Measurements from ENCODE around the gene MAFF.
A peak's percentile ranks its signal among the peaks of the same experiment; 100 is the strongest.
"Not testable (repeated sequence)": the region's sequence is repeated elsewhere in the genome, so short reads cannot be mapped to it uniquely, and the experiment has no call there.

The MAFF gene

DNA sequence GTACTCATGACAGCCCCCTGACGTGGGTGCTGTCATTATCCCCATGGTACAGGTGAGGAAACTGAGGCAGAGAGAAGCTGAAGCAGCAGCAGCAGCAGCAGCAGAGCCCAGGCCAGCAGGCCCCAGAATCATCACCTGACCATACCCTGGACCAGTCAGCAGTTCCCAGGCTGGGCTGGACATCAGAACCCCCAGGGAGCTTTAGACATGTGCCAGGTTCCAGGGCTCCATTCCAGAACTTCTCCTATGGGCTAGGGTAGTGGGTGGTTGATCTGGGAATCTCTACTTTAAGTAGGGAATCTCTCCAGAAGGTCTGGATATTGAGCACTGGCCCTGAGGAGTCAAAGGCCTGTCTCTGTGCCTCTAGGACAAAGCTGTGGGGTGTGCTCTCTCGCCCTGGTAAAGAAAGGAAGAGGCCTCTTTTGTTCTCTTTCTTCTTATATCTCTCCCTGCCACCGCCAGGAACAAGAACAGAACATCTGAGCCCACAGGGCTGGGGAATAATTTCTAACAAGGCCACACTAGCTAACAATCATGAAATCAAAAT, 26.6 kb downstream of the MAFF start:
- DNase-seq, result no peak

DNA sequence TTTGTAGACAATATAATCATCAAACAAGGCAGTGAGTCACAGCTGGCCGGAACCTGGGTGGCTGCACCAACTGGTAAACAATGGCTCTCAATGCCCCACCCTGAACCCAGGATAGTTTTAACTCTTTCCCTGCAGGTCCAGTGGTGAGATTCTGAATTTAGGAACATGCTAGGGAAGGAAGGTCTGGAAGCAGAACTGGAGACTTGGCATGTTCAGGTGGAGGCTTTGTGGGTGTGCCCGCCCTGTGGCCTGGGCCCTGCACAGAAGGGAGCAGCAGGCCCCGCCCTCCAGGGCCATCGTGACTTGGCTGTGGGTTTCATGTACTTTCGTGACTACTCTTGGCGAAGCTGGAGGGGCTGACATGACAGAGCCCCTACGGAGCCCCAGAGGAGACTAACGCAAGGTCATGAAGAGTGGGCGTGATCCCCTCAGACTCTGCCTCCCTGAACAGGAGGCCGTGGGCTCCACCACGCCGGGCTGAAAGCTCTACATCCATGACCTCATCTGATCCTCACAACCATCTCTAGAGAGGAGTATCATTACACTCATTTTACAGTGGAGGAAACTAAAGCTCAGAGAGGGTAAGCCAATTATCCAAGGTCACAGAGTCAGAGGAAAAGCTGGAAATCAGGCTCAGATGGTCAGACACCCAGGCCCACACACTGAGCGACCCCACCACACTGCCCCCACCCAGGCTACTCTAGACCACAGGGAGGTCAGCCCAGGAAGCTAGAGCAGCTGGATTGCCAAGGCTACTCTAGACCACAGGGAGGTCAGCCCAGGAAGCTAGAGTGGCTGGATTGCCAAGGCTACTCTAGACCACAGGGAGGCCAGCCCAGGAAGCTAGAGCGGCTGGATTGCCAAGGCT, 27.3 kb downstream of the MAFF start:
- DNase-seq, result peak; percentile 19

DNA sequence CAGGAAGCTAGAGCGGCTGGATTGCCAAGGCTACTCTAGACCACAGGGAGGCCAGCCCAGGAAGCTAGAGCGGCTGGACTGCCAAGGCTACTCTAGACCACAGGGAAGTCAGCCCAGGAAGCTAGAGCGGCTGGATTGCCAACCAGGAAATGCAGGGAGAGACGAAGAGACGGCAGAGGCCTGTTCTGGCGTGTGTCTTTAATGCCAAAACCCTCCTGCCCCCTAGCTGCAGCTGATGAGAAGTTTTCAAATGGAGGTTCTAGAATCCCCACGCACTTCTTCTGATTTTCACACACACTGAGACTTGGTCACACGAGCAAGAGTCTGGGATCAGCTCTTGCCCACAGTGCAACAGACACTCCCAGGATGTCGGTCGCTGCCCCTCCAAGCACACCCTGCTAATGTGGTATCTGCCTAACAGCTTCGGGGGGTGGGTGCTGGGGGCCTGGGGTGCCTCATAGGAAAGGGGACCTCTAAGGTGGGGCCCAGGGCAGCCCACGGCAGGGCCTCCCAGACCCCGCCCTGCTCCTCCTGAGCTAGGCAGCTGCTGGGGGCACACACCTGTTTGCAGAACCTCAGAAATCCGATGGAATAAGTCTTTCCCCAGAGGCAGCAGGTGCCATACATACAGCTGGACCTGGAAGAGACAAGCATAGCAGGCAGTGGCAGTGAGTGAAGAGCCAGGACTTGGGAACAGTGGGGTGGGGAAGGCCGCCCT, 28.5 kb downstream of the MAFF start:
- peak; percentile 75 for DNase-seq

DNA sequence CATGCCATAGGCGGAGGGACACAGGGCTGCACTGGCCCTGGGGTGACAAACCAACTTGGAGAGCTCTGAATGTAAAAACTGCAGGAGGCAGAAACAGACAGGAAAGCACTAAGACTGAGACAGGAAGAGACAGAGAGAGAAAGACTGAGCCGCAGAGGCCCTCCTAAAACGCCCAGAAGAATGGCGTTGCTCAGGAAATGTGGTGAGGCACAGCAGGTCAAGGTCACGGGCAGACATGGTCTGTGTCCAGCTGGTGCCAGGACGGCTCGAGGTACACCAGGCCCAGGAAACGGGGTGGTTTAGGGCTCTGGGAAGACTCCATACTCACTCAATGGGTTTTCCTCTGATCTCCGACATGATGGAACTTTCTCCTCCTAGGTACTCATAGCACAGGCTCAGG, 29.1 kb downstream of the MAFF start:
- no peak for DNase-seq

DNA sequence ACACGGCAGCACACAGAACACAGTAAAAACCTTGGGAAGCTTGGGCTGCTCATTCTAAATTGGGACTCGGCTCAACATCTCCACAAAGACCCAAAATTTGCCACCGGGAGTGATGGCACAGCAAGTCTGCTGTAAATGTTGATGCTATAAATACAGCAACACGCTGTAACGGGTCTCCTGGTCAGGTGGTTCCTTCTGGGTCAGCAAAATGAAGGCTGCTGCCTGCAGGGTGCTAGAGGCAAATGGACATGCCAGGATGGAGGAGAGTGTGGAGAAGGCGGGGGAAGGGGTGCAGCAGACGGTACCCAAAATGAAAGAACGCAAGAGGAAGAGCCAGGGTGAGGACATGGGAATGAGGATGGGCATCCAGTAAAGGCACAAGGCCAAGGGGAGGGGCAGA, 30.4 kb downstream of the MAFF start:
- DNase-seq, result no peak

DNA sequence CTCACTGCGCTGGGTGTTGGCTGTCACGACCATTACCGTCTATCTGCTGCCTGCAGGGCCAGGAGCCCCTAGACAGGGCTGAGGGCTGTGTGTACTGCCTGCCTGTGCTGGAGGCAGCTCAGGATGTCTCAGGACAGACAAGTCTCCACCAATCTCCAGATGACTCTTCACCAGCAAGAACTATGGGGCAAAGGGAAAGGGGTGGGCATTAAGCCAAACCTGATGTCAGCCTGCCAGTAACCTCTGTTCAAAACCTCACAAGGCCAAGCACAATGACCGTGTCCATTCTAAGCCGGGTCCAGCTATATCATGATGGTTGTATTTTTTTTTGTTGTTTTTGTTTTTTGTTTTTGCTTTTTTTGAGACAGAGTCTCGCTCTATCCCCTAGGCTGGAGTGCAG, 31.6 kb downstream of the MAFF start:
- no peak for DNase-seq

DNA sequence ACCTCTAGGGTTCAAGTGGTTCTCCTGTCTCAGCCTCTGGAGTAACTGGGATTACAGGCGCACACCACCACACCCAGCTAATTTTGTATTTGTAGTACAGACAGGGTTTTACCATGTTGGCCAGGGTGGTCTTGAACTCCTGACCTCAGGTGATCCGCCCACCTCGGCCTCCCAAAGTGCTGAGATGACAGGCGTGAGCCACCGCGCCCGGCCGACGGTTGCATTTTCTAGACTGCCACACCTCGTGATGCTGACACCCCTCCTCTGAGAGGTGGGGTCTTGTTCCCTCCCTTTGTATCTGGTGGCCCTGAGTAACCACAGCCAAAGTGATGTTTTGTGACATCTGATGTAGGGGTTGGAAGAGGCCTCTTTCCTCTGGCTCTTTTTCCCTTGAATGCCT, 32.1 kb downstream of the MAFF start:
- not testable (repeated sequence) for DNase-seq

DNA sequence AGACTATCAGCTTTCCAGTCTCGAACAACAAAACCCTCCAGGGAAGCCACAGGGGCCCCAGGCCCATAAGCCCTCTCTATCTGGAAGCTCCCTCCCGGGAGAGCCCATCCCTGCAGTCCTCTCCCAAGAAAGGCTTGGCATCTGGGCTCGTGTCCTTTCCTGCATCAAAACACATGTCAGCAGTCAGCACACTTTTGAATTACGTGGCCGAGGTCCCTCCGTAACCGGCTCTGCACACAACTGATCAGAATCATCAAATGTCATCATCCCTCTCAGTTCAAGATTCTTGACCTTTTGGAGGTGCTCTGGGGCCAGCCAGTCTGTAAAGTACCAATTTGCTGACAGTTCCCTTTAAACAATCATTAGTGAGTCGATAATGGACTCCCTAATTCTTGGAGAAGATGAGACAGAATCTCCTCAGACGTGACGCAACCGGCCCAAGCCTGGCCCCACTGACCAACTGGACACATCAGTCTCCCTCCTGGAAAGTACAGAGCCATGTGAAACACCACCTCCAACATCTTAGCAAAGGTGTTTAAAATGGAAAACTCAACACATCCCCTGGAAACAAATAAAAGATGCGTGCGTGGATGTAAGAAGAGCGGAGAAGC, 33.6 kb downstream of the MAFF start:
- no peak for DNase-seq

DNA sequence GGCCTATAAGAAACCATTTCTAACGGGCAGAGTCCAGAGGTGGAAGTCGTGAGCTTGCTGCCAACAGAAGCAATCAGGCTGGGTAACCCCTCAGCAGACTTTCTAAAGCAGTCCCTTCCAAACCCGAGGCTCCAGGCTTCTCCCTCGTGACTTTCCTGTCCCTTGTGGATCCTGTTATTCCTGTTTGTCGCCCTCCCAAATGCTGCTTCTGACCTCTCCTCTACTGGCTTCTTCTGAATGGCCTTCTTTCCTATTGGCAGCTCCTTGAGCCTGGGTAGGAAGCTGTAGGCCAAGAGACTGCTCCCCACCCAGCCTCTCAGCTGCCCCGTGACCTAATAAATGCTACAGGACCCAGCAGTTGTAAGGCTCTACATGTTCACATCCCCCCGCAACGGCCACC, 35.0 kb downstream of the MAFF start:
- DNase-seq, result no peak

DNA sequence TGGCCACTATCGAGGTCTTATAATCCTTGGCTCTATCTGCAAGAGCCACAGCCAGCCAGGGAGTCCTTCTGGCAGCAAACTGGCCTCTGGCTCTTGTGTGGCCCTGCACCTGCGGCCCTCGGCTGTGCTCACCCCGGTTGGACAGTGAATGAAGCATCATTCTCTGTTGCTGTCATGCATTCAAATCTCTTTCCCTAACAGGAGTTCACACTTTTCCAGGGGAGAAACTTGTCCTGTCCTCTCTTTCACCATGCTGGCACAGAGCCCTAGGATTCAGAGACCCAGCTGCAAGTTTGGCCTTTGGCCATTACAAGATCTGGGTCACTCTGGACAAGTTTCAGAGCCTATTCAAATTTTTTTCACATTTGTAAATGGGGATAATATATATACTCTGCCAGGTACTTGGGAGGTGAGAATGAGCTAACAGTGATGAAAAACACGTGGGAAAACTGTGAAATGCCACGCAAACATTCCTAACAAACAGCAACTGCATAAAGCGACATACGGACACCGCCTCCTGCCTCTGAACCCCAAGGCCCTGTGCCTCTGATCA, 36.8 kb downstream of the MAFF start:
- no peak for DNase-seq

DNA sequence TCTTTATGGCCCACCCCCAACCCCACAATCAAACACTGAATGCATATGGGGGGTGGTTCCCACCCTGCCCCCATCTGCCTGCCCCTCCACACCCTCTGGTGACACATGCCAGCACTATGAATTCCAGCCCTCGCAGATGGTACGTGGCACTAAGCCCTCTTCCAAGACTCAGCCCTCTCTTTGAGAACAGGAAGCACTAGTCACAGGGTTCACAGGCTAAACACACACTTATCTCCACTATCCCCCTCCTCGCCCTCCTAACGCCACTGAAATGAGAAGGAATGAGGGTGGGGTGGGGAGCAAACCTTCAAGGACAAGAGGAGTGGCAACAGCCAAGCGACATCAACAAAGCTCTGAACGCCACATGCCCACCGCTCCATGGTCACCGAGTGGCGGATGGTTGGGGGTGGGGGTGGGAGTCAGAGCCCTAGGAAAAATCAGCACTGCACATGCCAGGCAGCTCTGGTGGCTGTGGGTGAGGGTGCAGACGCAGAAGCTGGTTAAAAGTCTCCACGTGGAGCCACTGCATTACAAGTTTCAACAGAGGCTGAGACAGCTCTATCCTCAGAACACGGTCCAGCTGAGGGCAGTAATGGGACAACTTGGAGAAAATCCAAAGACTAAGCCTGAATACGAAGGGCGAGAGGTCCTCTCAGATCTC, 37.4 kb downstream of the MAFF start:
- DNase-seq, result no peak

DNA sequence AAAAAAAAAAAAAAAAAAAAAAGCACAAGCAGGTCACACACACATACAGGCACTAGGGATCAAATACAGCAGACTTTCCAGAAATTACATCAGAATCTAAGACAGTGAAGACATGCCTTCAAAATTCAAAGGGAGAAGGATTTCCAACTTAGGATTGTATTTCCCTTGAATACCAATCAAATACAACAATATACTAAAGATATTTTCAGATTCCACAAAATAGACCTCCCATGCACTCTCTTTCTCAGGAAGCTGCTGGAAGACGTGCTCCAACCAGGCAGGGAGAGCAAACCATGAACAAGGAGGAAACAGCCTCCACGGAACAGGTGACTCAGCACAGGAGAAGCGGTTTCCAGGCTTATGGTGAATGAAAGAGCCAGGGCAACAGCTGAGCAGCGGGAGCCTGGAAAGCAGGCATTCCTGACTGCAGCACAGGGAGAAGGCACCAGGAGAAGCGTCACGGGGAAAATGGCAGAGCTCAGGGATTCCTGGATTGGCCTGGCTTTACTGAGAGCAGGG, 39.0 kb downstream of the MAFF start:
- DNase-seq, result peak; percentile 73

DNA sequence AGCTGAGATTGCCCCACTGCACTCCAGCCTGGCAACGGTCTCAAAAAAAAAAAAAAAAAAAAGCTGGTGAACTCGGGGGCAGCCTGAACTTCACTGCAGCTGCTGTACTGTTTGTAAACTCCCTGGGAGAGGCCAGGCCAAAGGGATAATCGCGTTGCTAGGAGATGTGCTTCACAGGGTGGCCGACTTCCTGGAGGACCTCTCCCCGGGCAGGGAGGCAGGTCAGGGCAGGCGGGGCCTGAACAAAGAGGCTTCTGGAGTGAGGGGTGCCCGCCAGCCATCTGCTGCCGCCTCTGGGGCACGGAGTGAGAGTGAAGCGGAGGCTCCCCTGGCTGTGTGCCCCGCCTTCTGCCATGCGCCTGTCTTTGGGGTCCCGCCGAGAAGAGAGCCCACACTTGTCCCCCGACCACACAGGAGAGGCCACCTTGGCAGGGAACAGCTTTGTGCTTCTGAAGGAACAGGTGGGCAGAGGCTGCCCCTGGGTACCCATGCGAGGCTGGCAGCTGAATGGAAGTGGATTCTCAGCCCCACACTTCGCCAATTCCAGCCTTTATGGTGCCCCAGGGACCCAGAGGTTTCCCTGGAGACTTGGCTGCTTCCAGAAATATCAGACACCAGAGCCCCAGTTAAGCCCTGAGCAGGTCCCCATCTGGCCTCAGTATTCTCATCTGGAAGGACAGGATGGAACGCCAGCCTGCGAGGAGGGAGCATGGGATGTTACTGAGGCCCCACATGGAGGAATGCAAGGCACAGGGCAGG, 41.4 kb downstream of the MAFF start:
- DNase-seq, result peak; percentile 98

DNA sequence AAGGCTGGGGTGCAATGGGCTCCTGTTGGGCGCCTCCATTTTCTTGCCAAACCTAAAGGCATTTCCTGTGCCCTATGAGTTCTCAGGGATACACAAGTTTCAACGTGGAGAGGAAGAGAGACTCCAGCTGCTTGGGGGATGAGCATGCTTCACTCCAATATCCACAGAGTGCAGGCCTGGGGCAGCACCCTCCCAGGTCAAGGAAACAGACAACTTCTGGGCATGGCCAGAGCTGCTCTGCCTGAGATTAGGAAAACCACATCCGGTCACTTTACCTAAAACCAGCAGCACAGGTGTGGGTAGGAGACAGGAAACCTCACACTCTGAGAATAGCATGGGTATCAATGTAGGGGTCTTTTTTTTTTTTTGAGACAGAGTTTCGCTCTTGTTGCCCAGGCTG, 42.3 kb downstream of the MAFF start:
- DNase-seq, result no peak

DNA sequence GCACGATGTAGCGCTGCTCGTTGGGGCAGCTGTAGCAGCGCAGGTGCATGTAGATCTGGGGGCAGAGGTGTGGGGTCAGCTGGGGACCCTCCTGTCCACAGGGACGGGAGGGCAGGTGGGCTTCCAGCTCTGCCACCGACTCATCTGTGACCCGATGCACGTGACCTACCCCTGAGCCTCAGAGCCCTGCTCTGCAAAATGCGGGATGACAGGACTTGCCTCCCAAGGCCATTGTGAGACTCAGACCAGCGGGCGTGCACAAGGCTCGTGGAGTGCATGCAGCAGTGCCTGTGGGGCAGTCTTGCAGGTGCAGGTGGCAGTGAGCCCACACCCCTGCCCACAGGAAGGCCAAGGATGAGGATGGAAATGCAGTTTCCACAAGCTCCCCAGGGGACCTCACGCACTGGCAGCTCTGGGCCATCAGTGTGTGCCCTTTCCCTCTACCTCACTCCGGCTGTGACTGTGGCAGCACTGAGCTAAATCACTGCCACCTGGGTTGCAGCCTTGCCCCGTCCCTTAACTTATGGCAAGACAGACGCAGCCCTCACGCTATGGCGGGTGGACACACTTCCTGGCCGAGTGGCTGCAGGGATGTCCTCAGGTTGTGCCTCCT, 44.4 kb downstream of the MAFF start:
- DNase-seq, result no peak

DNA sequence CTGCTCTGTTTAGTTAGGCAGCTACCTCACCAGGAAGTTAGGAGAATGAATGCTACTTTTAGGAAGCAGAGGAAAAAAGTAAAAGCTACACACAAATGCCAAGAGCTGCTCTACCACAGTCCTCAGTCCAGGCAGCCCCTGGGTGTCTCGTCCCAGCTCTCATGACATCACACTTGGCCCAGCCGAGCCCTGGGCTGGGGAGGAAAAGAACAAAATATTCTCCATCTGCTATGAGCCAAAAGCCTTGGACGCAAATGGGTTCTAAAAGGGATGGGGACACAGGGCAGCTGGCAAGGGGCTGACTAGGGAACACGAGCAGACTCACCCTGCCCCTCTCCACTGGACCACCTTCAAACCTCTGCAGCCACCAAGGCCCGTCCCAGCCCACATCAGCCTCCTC, 44.9 kb downstream of the MAFF start:
- no peak for DNase-seq

DNA sequence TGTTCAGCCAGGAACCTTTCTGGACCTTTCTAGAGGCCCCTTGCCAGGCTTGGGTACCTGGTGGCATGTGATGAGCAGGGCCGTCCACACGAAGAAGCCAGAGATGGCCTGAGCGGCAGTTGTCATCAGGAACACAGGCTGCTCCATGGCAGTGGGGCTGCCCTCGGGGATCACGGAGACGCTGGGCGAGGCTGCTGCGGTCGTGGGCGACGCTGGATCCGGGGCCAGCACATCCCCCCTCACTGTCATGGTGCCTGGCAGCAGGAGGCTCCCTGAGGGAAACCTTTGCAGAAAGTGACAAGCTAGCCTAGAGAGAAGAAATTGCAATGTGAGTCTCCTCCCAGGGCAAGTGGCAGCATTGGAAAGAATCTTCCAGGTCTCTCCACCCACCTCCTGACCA, 45.9 kb downstream of the MAFF start:
- DNase-seq, result no peak

DNA sequence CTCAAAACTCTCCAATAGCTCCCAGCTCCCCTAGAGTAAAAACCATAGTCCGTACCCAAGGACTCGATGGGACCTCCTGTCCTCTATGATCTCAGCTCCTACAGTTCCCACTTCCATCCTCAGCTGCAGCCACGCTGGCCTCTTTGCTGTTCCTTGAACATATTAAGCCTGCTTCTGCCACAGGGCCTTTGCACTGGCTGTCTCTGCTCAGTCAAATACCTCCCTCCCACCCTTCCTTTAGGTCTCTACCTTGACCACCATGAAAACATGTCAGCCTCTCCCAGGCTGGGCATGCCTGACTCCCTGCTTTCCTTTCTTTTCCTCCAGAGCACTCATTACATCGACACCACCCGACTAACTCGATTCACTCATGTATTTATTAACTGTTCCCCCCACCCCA, 46.5 kb downstream of the MAFF start:
- DNase-seq, result no peak

DNA sequence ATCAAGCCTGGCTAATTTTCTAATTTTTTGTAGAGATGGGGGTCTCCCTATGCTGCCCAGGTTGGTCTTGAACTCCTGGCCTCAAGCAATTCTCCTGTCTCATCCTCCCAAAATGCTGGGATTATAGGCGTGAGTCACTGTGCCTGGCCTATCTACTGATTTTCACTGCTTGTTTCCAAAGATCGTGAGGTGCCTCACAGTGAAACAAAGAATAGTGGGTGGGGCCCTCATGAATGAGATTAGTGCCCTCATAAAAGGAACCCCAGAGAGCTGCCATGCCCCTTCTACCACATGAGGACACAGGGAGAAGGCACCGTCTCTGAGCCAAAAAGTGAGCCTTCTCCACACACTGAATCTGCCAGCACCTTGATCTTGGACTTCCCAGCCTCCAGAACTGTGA, 47.5 kb downstream of the MAFF start:
- no peak for DNase-seq

DNA sequence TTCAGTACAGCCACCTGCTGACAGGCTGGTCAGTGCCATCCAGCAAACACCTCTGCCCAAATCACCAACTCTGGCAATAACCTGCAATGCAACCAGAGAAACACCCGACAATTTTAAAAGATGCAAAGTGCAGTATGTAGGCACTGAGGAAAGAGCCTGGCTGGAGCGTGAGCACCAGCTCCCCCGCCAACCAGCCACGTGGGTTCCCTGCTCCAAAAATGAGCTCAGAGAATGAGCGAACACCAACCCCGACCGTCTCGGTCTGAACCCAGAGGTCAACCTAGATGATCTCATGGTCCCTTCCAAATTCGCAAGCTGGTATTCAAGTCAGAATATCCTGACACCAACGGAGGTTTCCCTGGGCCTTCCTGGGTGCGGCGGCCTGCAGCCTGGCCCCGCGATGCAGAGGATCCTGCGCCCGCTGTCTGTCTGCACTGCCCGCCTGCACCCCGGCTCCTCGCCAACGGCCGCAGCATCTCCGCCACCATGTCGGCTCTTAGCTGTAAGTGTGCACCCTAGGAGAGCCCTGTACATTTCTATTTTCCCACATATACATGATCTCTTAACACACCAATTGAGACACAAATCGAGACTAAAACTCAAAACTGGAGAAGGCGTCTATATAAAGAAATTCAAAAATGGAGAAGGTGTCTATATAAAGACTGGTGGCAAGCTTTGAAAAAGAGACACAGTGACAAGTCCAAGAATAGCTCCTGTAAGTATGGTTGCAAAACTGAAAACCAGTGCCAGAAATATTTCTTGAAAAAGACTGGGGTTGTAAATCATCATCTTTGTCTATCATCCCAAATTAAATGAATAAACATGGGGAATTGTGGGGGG, 48.2 kb downstream of the MAFF start:
- DNase-seq, result no peak
